UCSD-AML1 (cell line): Measurements from ENCODE around the gene C20orf202.

Experiments
- DNase-seq: peaks from one replicate; lab custom pipeline; 2025; ENCODE audit not compliant: unreplicated experiment; lab: John Stamatoyannopoulos, UW

C20orf202 gene

GRCh38 chr20:1184260-1184637, 19.0 kb upstream of the C20orf202 start:
- DNase-seq: no peak

DNA sequence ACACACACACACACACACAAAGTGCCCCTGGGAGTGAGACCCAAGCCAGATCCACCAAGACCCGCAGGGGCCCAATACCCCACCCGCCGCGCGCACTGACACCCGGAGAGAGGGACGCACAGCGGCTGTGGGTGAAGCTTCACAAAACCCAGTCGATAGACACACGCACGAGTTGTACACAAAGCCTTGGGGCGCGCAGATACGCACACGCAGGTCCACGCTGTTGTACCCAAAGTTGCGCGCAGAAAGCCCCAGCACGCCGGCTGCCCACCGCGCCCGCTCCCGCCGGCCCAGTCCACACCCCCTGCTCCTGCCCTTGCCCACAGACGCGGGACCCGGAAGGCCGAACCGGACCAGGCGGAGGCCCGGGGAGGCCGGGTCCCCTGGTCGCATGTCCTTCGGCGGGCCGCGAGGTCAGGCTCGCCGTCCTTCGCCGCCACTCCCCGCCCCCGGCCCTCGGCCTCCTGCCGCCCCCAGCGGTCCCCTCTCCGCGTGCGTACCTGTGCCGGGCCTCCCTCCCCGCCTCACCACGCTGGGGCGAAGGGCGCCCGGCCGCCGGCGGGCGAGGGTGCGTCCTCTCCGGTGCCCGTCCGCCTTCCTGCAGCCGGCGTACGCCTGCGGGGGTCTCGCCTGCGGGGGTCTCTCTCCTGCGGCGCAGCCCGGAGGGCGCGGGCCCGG, 18.5 kb upstream of the C20orf202 start, which contains the start of gene TMEM74B:
TMEM74B (minus strand) TSS at position 344 of the 678 bp plus-strand sequence. CDS start 1,180 bp downstream, outside the sequence.
- no peak for DNase-seq

DNA sequence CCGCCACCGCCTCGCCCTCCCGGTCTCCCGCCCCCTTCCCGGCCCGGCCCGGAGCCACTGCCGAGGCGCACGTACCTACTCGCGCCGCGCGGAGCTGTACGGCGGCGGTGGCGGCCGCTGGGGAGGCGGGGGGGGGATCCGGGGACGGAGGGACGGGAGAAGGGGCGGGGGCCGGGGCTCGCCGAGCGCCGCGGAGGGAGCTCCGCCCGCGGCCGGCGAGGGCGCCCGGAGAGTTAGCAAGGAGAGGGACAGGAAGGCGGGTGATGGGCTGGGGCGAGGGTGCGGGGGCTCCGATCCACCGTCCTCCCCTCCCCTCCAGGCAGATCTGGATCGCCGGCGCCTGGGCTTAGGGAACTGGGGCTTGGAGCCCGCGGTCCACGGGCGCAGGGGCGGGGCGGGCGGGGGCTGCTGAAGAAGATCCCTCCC, 17.9 kb upstream of the C20orf202 start:
- no peak for DNase-seq

GRCh38 chr20:1185790-1186334, 17.4 kb upstream of the C20orf202 start:
- DNase-seq: peak; percentile 56

GRCh38 chr20:1186367-1186991, 16.8 kb upstream of the C20orf202 start:
- DNase-seq: no peak

DNA sequence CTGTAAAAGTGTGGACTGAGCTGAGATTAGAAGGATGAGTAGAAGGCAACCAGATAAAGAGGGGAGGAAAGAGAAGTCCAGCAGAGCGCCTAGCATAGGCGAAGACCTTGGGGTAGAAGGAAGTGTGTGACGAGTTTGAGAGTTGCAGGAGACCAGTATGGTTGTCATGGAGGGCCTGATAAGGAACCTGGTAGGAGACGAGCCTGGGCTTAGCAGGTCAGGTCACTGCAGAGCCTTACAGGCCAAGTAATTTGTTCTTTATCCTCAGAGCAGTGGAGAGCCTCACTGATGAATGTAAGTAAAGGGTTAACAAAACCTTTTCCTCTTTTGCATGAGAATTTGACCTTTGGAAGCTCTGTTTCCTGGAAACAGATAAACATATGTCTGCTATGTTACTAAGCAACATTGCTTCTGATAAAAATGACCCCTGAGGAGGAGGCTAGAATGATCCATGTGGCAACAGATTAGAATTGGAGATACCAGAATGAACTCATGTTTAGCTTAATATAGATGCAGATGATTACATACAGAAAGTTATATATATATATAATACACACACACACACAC, 15.6 kb upstream of the C20orf202 start:
- DNase-seq: no peak

- DNase-seq: no peak
These were observed 14.9 kb upstream of the C20orf202 start for GRCh38 chr20:1188347-1188746.

DNA sequence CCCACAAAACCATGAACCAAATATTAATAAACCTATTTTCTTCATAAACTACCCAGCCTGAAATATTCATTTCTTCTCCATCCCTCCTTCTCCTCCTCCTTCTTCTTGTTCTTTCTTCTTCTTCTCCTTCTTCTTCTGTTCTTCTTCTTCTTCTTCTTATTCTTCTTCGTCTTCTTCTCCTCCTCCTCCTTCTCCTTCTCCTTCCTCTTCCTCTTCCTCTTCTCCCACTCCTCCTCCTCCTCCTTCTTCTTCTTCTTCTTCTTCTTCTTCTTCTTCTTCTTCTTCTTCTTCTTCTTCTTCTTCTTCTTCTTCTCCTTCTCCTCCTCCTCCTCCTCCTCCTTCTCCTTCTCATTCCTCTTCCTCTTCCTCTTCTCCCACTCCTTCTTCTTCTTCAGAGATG, 13.4 kb upstream of the C20orf202 start:
- DNase-seq: no peak

DNA sequence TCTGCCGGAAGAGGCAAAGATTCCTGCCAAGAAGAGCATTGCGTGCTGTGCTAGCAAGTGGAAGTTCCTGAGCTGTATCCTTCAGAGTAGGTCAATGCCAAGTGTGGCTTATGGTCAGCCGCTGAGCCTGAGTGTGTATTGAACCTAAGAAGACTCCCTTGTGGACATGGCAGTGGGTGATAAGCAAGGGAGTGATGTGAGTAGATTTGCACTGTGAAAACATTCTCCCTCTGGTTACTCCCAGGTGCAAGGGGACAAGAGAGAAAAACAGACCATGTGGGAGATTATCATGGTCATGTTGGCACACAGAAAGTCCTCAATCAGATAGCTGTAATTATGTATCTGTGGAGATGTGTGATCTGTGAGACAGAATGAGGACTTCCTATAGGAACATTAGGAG, 12.4 kb upstream of the C20orf202 start:
- no peak for DNase-seq

- DNase-seq: no peak
These were observed 12.0 kb upstream of the C20orf202 start for GRCh38 chr20:1191299-1191698.

- no peak for DNase-seq
These were observed 8.0 kb upstream of the C20orf202 start for GRCh38 chr20:1195226-1195625.

DNA sequence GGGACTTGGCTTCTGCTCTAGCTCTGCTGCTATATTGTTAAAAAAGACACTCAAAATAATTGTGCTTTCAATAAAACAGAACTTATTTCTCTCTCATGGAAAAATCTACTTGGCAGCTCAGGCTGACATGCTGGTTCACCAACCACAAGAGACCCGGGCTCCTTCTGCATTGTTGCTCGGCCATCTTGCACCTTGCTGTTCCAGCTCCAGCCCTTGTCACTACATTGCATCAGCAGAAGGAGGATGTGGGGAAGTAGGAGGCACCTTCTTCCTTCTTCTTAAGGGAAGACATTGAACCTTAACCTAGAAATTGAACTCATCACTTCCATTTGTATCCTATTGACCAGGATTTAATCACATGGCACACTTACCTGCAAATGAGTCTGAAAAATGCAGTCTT, 6.6 kb upstream of the C20orf202 start:
- no peak for DNase-seq

DNA sequence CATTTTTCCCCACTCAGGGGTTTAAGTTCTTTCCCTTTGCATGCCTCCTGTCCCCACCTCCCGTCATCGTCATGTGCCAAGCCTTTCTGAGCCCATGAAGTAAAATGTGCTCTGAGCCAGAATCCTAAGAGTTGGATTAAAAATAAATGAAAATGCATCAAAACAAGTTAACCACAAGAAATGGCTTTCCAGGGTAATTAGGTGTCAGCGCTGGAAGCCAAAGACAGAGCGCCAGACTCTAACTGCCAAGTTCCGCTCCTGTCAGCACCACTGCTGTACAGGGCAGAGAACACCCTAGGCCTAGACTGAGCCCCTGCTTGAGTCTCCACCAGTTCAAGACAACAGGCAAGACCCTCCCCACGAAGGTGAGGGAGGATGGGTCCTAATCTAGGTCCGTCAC, 5.5 kb upstream of the C20orf202 start:
- DNase-seq: no peak

DNA sequence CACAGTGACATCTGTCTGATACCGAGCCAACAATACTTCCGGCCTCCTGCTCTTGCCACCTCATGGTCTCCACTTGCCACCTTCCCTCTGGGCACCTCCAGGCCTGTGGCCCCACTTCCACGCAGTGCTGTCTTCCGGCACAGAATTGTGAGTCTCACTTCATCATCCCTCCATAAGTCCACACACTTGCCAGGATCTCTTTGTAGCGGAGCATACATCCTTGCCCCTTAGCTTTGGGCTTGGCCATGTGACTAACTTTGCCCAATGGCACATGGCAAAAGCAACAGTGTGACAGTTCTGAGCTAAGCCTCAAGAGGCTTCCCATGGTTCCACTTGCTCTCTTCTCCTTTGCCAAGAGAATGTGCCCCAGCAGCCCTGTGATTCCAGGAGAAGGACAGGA, 4.5 kb upstream of the C20orf202 start:
- no peak for DNase-seq

DNA sequence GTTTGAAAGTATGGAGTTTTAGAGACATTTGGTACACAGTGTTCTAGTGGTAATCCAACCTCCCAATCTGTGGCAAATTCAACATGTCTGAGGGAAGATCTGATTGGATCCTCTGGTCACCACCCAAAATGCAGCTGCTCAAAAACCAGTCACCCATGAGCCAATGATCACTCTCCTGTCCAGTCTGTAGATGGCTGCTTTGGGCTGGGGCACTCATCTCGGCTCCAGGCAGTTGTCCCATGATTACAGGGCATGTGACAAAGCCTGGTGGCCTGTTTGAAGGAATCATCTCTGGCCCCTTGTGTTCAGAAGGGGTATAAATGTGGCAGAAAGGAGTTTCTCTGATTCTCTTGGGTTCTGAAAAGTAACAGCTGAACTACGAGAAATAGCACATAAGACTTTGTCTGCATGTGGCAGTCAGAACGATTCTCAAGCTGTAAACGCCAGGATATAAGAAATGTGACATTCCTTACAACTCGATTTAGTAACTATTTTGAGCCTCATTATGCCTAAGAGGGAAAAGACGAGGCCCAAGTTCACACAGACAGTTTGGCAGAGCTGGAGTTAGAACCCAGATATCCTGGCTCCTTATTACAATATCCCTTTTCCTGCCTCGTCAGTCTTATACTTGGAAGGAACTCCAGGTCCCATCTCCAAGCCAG, 3.9 kb upstream of the C20orf202 start:
- DNase-seq: no peak

GRCh38 chr20:1199964-1200363, 3.3 kb upstream of the C20orf202 start:
- no peak for DNase-seq

DNA sequence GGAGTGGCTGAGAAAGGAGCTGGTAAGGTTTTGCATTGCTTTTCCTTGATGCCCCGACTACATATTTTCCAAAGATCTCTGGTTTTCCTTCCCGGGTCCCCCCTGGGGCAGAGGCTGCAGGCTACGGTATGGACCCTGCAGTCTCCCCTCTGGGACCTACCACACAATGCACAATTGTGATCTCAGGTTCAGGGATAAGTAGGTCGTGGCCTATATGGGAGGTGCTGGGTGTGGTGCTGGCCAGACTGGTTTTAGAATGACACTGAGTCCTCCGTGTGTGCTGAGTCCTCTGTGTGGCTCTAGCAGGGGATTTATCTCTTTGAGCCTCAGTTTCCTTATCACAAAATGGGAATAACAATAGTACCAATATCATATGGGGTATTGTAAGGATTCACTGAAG, 376 bp downstream of the C20orf202 start:
- no peak for DNase-seq

- peak; percentile 44 for DNase-seq
These were observed 859 bp downstream of the C20orf202 start for GRCh38 chr20:1204113-1204512.

DNA sequence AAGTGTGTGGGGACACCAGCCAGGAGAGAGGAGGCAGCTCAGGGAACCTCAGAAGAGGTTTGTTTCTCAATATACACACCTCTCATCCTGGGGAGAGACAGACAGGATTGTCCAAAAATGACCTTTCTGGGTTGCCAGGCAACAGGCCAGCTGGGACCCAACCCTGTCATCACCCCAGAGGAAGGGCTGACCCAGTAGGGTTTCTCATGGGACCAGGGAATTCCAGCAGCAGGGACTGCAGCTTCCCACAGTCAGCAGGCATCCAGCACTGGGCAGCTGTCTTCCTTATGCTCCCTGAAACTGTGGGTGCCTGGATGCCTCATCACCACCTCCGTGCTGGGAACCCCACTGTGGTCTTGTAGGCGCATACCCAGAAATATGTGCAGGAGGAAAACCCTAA, 1.3 kb downstream of the C20orf202 start:
- no peak for DNase-seq

- no peak for DNase-seq
These were observed 2.5 kb downstream of the C20orf202 start for GRCh38 chr20:1205802-1206201.

DNA sequence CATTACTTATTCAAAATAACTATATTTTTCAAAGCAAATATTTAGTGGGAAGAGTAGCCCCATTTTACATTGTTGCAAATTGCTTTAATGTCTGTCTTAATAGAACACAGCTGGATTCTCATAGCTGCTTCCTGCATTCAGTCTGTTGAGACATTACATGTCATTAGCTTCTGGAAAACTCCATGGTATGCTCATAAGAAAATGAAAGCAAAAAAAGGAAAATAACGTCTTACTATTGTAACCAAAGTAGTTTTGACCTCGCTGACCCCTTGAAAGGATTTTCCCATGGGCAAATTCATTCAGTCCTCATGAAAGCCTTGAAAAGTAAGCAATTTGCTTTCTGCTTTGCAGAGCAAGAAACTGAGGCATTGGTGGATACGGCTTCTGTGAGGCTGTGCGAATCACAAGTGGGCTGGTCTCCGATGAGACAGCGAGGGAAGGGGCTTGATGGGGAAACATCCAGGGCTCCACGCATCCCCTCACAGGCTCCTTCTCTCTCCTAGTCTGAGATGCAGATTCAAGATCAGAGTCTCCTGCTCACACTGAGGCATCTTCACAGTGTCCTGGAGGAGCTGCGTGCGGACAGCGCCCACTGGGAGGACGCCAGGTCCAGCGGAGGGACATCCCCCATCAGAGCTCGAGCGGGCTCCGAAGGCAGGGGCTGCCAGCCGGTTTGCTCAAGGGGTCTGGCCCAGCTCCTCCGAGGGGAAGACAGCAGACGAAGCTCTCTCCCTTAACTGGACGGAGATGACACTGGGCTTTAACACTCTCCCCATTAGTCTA, 3.3 kb downstream of the C20orf202 start:
- no peak for DNase-seq
